GM21381 (cell line): ENCODE measurements around the gene GBP2.

Experiments
- ATAC-seq: cut with Tn5 transposase; IDR thresholded peaks from one replicate; pipeline ENCODE4 v1.9.1; 2021; ENCODE audit warnings: mild to moderate bottlenecking, moderate library complexity; ENCODE audit not compliant: unreplicated experiment

The GBP2 gene

GRCh38 chr1:89065079-89065868, 60.6 kb downstream of the GBP2 start, which contains the start of gene GBP1:
Gene GBP1 (minus strand): TSS chr1:89065208. CDS start chr1:89063234, 1,974 bp downstream.
- peak; percentile 60 for ATAC-seq

DNA sequence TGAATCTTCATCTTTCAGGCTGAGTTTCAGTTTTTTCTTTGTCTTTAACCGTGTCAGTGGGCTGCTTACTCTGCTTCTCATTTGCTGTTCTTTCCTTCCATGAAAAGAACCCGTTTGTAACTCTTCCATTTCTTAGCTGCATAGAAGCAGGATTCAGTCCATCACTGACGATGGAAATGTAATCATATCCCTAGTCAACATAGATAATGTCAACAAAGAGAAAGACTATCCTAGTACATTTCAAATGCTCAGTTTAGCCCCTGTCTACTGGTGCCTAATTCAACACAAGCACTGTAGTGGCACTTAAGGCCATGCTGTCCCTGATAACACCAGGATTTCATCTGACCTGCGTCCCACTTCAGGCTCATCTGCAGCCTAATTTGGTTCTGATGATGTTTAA, 61.3 kb downstream of the GBP2 start:
- no peak for ATAC-seq

DNA sequence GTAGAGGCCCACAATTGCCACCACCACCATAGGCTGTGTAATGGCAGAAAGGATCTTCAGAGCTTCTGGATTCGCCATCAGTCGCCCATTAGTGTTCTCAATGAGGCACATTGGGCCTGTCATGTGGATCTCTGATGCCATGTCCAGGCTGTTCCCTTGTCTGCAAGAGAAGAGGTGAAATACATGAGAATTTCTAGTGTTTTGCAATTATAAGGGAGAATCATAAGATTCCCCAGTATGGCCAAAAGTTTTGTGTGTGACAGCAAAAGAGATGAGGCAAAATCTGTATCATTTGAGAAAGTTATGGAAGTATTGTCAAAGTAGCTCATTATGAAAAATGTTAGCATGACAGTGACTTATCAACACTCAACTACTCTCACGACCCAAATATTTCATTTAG, 62.8 kb downstream of the GBP2 start:
- no peak for ATAC-seq

DNA sequence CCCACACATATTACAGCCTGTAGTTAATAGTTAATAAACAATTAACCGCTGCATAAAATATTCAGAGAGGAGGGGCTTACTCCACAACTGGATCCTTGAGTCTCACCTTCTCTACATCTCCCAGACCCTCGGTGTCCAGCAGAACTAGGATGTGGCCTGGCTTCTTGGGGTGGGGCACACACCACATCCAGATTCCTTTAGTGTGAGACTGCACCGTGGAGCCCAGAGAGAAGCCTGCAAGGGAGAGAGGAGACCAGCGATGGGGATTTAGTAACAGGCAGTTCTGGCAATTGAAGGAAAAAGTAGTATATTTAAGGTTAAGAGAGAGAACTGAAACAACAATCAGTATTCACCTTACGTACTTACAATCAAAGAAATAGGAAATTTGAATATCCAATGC, 65.8 kb downstream of the GBP2 start:
- no peak for ATAC-seq
